Right lobe of liver (tissue), 4 donors: Measurements from ENCODE around the gene DNER.

ENCODE experiments used
- CTCF ChIP-seq, 4 donors: fragments of 200-600 bp in 3 of 4; fragments of 450-650 bp in 1 of 4; IDR thresholded peaks; one replicate each; pipeline versions ENCODE4 v1.5.1 to v1.8.0; 2016 to 2022; ENCODE audit warnings: antibody characterized with exemption in 4 of 4, mild to moderate bottlenecking in 2 of 4
- POLR2A ChIP-seq: fragments of 450-650 bp; IDR thresholded peaks from one replicate; pipeline ENCODE4 v1.6.1; 2017; ENCODE audit warnings: antibody characterized with exemption, mild to moderate bottlenecking
- donor health status: DM: no; HTN: no; CAD: no.
- donor health status: DM: no; HTN: no; CAD: no.
- donor health status: DM: no; HTN: yes; CAD: no.

- TF ChIP-seq CTCF (IDR thresholded peaks at IDR 0.05) = no peak
- no peak for TF ChIP-seq POLR2A
Measured at GRCh38 chr2:229627728-229628127, 86.6 kb downstream of the DNER start.
